SK-MEL-5 (cell line): ENCODE measurements around the gene HIP1. TPM values are rescaled to one million over a fixed set of nuclear protein-coding genes. Genes with fewer than 3 reads are reported as not detected.
"Not testable (repeated sequence)": the region's sequence is repeated elsewhere in the genome, so short reads cannot be mapped to it uniquely, and the experiment has no call there.

Experiments
- DNase-seq: peaks from one replicate; pipeline ENCODE4 v3.0.0-alpha.2; 2016; ENCODE audit warnings: low read depth, low spot score
- in situ Hi-C: cut with HindIII; loops from 2 replicates; pipeline ENCODE4 v1.10.0; 2016; ENCODE audit warnings: low sequenced_read_pairs, high pct_unique_total_duplicates, low pct_unique_long_range_greater_than_20kb
- total RNA-seq: library from RNA; depleted of rRNA; stranded (reverse); fragments of >200 nt; shearing (Covaris generic); gene quantifications from 2 replicates; pipeline ENCODE4 v1.2.3, GENCODE V29; 2014

The HIP1 gene
- total RNA-seq, 1 experiment from 2014 or later, result 44.5 TPM

- in situ Hi-C loops, result no loop called here
- DNase-seq, result no peak
Observed at GRCh38 chr7:75637854-75638593, 100.7 kb downstream of the HIP1 start.

GRCh38 chr7:75635036-75635435 lies 103.7 kb downstream of the HIP1 start:
- no peak for DNase-seq
- in situ Hi-C loops, result no loop called here

GRCh38 chr7:75632587-75632986 lies 106.2 kb downstream of the HIP1 start:
- in situ Hi-C loops, DNase-seq: not testable (repeated sequence)

- in situ Hi-C loops, result no loop called here
- DNase-seq, result no peak
Observed at GRCh38 chr7:75631711-75632110, 107.0 kb downstream of the HIP1 start.

- in situ Hi-C loops, result no loop called here
Observed at GRCh38 chr7:75630549-75630948, 108.2 kb downstream of the HIP1 start.

GRCh38 chr7:75629044-75629443 lies 109.7 kb downstream of the HIP1 start:
- no peak for DNase-seq
- in situ Hi-C loops, result no loop called here

More at GRCh38 chr7:75630549-75630948, 108.2 kb downstream of the HIP1 start:
- DNase-seq, result no peak

- DNase-seq, result no peak
Observed at GRCh38 chr7:75628055-75628454, 110.7 kb downstream of the HIP1 start.

GRCh38 chr7:75626954-75627353 lies 111.8 kb downstream of the HIP1 start:
- in situ Hi-C loops, result no loop called here
- no peak for DNase-seq

More at GRCh38 chr7:75628055-75628454, 110.7 kb downstream of the HIP1 start:
- in situ Hi-C loops, result no loop called here

GRCh38 chr7:75625868-75626267 lies 112.9 kb downstream of the HIP1 start:
- DNase-seq, result no peak
- in situ Hi-C loops, result no loop called here

GRCh38 chr7:75624134-75624832 lies 114.5 kb downstream of the HIP1 start:
- no peak for DNase-seq
- in situ Hi-C loops, result no loop called here

- in situ Hi-C loops, result no loop called here
Observed at GRCh38 chr7:75623390-75624133, 115.2 kb downstream of the HIP1 start.

GRCh38 chr7:75621124-75621523 lies 117.6 kb downstream of the HIP1 start:
- in situ Hi-C loops, result no loop called here
- no peak for DNase-seq

More at GRCh38 chr7:75623390-75624133, 115.2 kb downstream of the HIP1 start:
- DNase-seq, result no peak

- DNase-seq, result no peak
- in situ Hi-C loops, result no loop called here
Observed at GRCh38 chr7:75619636-75620035, 119.1 kb downstream of the HIP1 start.

GRCh38 chr7:75617634-75618234 lies 121.0 kb downstream of the HIP1 start:
- peak; percentile 65 for DNase-seq
- in situ Hi-C loops, result no loop called here

GRCh38 chr7:75616421-75617167 lies 122.1 kb downstream of the HIP1 start:
- no peak for DNase-seq
- in situ Hi-C loops, result no loop called here

- in situ Hi-C loops, result no loop called here
- no peak for DNase-seq
Observed at GRCh38 chr7:75614401-75614800, 124.3 kb downstream of the HIP1 start.

GRCh38 chr7:75613351-75613750 lies 125.4 kb downstream of the HIP1 start:
- in situ Hi-C loops, result no loop called here
- no peak for DNase-seq
